Measurements from ENCODE around the gene MGAT4A. TPM values are rescaled to one million over a fixed set of nuclear protein-coding genes. Genes with fewer than 3 reads are reported as not detected.

The MGAT4A gene
- polyA plus RNA-seq, 2 of the 4 experiments (the other 2 are of a cell fraction): 0.61 to 2.6 TPM

GRCh38 chr2:98685930-98686887, 44.7 kb downstream of the MGAT4A start:
- TF ChIP-seq CHD2 (IDR thresholded peaks at IDR 0.05; ENCODE audit: low read length, partially characterized antibody) (no peak), CBX2 (IDR thresholded peaks at IDR 0.05; ENCODE audit: borderline replicate concordance, low read depth) (no peak), HOXA7 (CRISPR knock-in tag; IDR thresholded peaks at IDR 0.05) (no peak), GATA3 (IDR thresholded peaks at IDR 0.05; ENCODE audit: borderline replicate concordance) (no peak), KDM1A (IDR thresholded peaks at IDR 0.05; ENCODE audit: low read depth) (no peak), NFE2L2 (conservative IDR thresholded peaks at IDR 0.05; ENCODE audit: low read length) (no peak), CEBPB (IDR thresholded peaks at IDR 0.05) (no peak), RCOR1 (IDR thresholded peaks at IDR 0.05; ENCODE audit: low read depth, low read length) (no peak), ZSCAN20 (CRISPR knock-in tag; IDR thresholded peaks at IDR 0.05) (no peak), EHMT2 (IDR thresholded peaks at IDR 0.05; ENCODE audit: low read depth) (no peak), MYC (IDR thresholded peaks at IDR 0.05; ENCODE audit: borderline replicate concordance, low read length) (no peak), RARB (CRISPR knock-in tag; IDR thresholded peaks at IDR 0.05) (no peak), ESRRA (IDR thresholded peaks at IDR 0.05; ENCODE audit: borderline replicate concordance, low read length) (no peak)
- 72% methylated on average over 14 of the region's 14 CpGs for WGBS (ENCODE audit: missing lambda C conversion rate)
- Histone ChIP-seq H3K4me1 (no peaks in the 10 kb centered on the region), H3K27ac (no peak overlapping the region), H3K4me3 (no peak overlapping the region), H3K9me3 (no peaks in the 10 kb centered on the region), H3K4me2 (no peak overlapping the region)
- FAIRE-seq (no peak), DNase-seq (ENCODE audit: low read depth in 1 of 2, low spot score in 1 of 2) (no peak), ATAC-seq (no peak)
- ChIA-PET POLR2A (no interaction called here), CTCF (interaction anchor here (0.9 kb wide), 1 partner anchor 13 kb away, joined by 3 read pairs; no protein-coding TSS in a partner anchor)

DNA sequence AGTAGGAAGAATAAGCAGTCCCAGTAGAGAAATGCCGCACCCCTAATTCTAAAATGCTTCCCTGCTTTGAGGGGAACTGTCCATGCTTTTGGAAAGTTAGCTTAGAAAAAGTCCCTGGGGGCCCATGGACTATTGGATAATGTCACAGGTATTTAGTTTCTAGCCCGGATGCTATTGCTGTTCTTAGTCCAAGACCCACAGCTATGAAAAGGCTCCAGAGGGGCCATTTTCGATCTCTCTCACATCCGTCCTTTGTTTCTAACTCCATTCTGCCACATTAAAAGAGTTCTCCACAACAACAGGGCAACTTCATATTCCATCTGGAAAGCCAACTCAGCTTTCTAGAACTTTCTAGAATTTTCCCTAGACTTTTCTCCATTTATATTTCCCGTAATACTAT, 47.2 kb downstream of the MGAT4A start:
- Histone ChIP-seq H3K4me3 (no peak overlapping the region), H3K27ac (no peak overlapping the region), H3K4me1 (no peaks in the 10 kb centered on the region), H3K9me3 (no peaks in the 10 kb centered on the region; the same call in 2 of the 3 replicates), H3K4me2 (no peak overlapping the region)
- FAIRE-seq (no peak), DNase-seq (ENCODE audit: low read depth in 1 of 2, low spot score in 1 of 2) (no peak), ATAC-seq (no peak)
- CTCF ChIA-PET: no interaction called here
- TF ChIP-seq FOSL2 (IDR thresholded peaks at IDR 0.05): no peak
- TF ChIP-seq FOSL2 (CRISPR knock-in tag; IDR thresholded peaks at IDR 0.05): no peak
- no peak for TF ChIP-seq RARB (CRISPR knock-in tag; IDR thresholded peaks at IDR 0.05)
- TF ChIP-seq MYC (IDR thresholded peaks at IDR 0.05; ENCODE audit: borderline replicate concordance, low read length): no peak
- no peak for TF ChIP-seq CBX8 (IDR thresholded peaks at IDR 0.05)
- TF ChIP-seq HOXB13 (CRISPR knock-in tag; IDR thresholded peaks at IDR 0.05; ENCODE audit: low read depth): no peak
- 67% methylated on average over 5 of the region's 5 CpGs for WGBS (ENCODE audit: missing lambda C conversion rate)
- POLR2A ChIA-PET: no interaction called here

- DNase-seq (ENCODE audit: low read depth in 1 of 2, low spot score in 1 of 2) (no peak), ATAC-seq (no peak), FAIRE-seq (no peak)
- Histone ChIP-seq H3K4me1 (no peaks in the 10 kb centered on the region), H3K27ac (no peak overlapping the region), H3K4me3 (no peak overlapping the region), H3K9me3 (no peaks in the 10 kb centered on the region; the same call in 2 of the 3 replicates), H3K4me2 (no peak overlapping the region)
- ChIA-PET POLR2A (no interaction called here), CTCF (no interaction called here)
- TF ChIP-seq BCL3 (IDR thresholded peaks at IDR 0.05): no peak
- TF ChIP-seq BHLHE40 (IDR thresholded peaks at IDR 0.05; ENCODE audit: low read depth, low read length): no peak
- no peak for TF ChIP-seq KDM1A (IDR thresholded peaks at IDR 0.05; ENCODE audit: low read depth)
- TF ChIP-seq CBX8 (IDR thresholded peaks at IDR 0.05): no peak
- TF ChIP-seq POLR2A (IDR thresholded peaks at IDR 0.05; ENCODE audit: low read length): no peak
- no peak for TF ChIP-seq RNF2 (IDR thresholded peaks at IDR 0.05; ENCODE audit: borderline replicate concordance, low read depth)
- no peak for TF ChIP-seq ZSCAN20 (CRISPR knock-in tag; IDR thresholded peaks at IDR 0.05)
- TF ChIP-seq PHF8 (IDR thresholded peaks at IDR 0.05; ENCODE audit: borderline replicate concordance, low read depth): no peak
- no peak for TF ChIP-seq TFCP2L1 (CRISPR knock-in tag; IDR thresholded peaks at IDR 0.05)
- no peak for TF ChIP-seq FOXS1 (CRISPR knock-in tag; IDR thresholded peaks at IDR 0.05)
- no peak for TF ChIP-seq RARB (CRISPR knock-in tag; IDR thresholded peaks at IDR 0.05)
- TF ChIP-seq NPAS2 (CRISPR knock-in tag; IDR thresholded peaks at IDR 0.05; ENCODE audit: borderline replicate concordance): no peak
- no peak for TF ChIP-seq MAZ (IDR thresholded peaks at IDR 0.05; ENCODE audit: borderline replicate concordance, low read depth, low read length)
- no peak for TF ChIP-seq CBX2 (IDR thresholded peaks at IDR 0.05; ENCODE audit: borderline replicate concordance, low read depth)
- no peak for TF ChIP-seq ZNF302 (CRISPR knock-in tag; IDR thresholded peaks at IDR 0.05)
- TF ChIP-seq ZFP36 (IDR thresholded peaks at IDR 0.05; ENCODE audit: borderline replicate concordance, partially characterized antibody): no peak
- 76% methylated on average over 3 of the region's 3 CpGs for WGBS (ENCODE audit: missing lambda C conversion rate)
These were observed 54.2 kb downstream of the MGAT4A start for GRCh38 chr2:98676742-98677141.

Measured in A549 (cell line).